IPS DF 19.7 (cell line): Measurements from ENCODE around the gene NR1H2.

Experiments
- DNase-seq: peaks from one replicate; pipeline ENCODE4 v3.0.0-alpha.2; 2013; ENCODE audit warnings: low read depth, low spot score

The NR1H2 gene

GRCh38 chr19:50422397-50423278 lies 46.4 kb downstream of the NR1H2 start:
- DNase-seq = no peak

GRCh38 chr19:50423279-50424113 lies 47.2 kb downstream of the NR1H2 start:
- DNase-seq = no peak

- DNase-seq = no peak
Observed at GRCh38 chr19:50425581-50425980, 49.3 kb downstream of the NR1H2 start.

- no peak for DNase-seq
Observed at GRCh38 chr19:50427318-50427925, 51.2 kb downstream of the NR1H2 start.

GRCh38 chr19:50427997-50428425 lies 51.8 kb downstream of the NR1H2 start:
- DNase-seq = no peak

- no peak for DNase-seq
Observed at GRCh38 chr19:50428772-50429463, 52.7 kb downstream of the NR1H2 start.

- DNase-seq = no peak
Observed at GRCh38 chr19:50430888-50431342, 54.7 kb downstream of the NR1H2 start.

GRCh38 chr19:50431343-50432220 lies 55.3 kb downstream of the NR1H2 start:
- peak; percentile 50 for DNase-seq

GRCh38 chr19:50432221-50433028 lies 56.2 kb downstream of the NR1H2 start, which contains the start of gene MYBPC2:
Gene MYBPC2, plus strand, starts transcription at chr19:50432892. Its CDS starts 62 bp downstream, at chr19:50432954.
- no peak for DNase-seq
